UCSD-AML1 (cell line): ENCODE measurements around the gene PCCA.
"Not testable (repeated sequence)": the region's sequence is repeated elsewhere in the genome, so short reads cannot be mapped to it uniquely, and the experiment has no call there.

ENCODE experiments used
- DNase-seq: peaks from one replicate; lab custom pipeline; 2025; ENCODE audit not compliant: unreplicated experiment; lab: John Stamatoyannopoulos, UW

Gene PCCA

DNA sequence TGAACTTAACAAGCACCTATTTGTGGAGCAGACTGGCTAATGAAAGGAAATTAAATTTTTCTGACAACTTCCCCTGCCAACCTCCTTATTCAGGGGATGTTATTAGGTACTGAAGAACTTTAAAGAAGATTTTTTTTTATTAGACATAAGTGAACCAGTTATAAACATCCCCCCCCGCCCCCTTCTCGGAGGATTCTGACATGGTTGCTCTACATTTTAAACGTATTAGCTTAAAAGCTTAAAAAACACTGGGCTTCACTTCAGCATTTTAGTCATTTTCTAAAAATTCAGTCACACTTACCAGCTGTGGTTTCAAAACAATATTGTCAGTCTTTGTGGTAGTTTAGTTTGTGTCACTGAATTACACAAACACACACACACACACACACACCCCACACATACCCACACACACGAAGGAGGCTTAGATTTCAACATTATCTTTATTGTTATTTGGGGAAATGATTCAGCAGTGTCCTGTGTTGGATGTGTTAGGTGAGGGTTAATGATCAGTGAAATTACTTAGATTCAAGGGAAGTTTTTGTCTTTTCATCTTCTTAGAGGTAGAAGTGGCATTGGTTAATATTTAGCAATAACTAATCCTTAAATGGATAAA lies 145.7 kb downstream of the PCCA start:
- no peak for DNase-seq

DNA sequence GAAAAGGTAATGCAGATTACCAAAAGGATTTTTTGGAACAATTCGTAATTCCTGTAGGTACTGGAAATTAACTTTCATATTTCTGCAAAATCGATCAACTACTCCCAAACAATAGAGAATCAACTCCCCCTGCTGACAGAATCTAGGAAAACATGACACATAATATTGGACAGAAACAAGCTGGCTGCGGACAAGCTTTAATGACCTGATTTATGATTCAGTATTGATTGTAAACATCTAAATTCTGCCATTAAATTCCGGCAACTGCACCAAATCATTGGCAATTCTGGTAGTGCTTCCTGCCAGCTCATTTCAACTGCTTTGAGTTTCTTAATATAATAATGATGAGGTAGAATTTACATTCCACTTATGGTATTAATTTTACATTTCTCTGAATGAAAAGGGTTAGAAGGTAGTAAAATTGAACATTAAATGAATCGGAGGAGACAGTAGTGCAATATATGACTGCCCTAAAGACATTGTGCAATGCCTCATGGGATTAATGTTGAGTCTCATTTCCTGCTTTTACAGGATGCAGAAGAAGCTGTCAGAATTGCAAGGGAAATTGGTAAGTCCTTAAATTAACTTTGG lies 146.5 kb downstream of the PCCA start:
- no peak for DNase-seq

DNA sequence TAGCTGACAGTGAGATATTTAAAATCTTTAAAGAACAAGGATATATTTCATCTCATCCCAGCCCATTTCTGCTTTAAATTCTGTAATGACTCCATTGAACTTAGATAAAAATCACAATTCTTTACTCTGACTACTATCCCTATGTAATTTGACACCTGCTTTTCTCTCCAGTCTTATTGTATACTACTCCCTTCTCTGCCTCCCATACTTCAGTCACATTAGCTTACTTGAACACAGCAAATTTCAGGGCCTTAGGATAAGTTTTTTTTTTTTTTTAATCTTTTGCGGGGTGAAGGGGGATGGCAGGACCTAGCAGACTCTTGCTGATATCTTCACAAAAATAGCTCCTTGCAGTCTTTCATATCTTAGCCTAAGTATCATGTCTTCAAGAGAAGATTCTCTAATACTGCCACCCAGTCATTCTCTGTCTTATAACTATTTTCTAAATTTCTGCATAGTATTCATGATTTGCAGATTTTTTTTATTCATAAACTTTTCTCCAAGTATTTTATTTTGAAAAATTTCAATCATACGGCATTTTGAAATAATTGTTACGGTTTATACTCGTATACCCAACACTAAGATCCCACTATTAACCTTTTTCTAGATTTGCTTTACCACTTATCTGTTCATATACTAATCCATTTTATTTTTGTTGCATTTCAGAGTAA lies 151.4 kb downstream of the PCCA start:
- no peak for DNase-seq

DNA sequence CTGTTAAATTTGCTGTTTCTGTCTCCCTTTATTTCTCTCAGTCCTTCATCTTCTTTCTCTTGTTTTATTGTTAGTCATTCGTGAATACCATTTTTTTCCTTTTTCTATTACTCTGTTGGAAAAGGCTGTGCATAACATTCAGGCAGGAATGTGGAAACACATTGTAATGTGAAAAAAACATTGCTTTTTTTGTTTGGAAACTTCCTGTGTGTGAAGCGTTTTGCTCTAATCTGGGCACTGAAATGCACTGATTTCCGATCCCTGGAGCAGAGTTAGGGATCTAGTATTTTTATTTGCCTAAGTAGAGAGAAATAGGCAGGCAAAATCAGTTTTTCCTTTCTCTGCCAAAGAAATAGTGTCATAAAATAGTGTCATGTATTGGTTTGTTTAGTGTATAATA lies 155.5 kb downstream of the PCCA start:
- DNase-seq, result no peak

DNA sequence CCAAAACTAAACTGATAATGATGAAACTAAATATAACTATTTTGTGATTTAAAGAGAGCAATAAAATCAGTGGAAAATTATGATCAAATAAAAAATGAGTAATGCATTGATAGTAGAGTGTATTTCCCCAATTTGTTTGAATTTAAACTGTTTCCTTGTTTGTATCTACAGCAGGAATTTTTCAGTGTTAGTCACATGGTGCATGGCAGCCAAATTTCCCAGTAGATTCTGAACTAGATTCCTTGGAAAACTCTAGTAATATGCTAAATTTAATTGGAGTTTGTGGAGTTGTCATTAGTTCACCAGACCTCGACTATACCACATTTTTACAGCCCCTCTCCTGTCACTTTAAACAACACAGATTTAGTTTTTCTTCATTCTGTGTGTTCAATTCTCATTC lies 156.2 kb downstream of the PCCA start:
- no peak for DNase-seq

DNA sequence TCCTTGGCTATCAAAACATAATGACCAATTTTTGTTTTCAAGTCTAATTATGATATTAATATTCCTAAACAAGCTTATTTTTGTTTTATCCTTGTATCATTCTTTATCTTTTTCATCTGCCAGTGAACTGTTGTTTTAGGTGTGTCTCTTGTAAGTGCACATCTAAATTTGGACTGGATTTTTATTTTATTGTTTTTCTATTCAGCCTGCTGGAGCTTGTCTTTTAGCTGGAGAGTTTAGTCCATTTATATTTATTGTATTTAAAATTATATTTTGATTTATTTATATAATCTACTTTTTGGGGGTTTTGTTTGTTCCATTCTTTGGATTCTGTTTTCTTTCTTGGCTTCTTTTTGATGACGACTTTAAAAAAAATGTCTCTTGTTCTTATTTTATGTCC lies 159.0 kb downstream of the PCCA start:
- no peak for DNase-seq

DNA sequence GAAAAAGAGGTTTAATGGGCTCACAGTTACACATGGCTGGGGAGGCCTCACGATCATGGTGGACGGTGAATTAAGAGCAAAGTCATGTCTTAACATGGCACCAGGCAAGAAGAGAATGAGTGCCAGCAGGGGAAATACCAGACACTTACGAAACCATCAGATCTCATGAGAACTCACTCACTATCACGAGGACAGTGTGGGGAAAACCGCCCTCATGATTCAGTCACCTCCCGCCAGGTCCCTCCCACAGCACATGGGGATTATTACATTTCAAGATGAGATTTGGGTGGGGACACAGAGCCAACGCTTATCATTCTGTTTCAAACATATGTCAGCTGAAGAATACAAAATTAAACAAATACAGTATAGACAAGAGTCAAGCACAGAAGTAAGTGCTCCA lies 165.1 kb downstream of the PCCA start:
- no peak for DNase-seq

DNA sequence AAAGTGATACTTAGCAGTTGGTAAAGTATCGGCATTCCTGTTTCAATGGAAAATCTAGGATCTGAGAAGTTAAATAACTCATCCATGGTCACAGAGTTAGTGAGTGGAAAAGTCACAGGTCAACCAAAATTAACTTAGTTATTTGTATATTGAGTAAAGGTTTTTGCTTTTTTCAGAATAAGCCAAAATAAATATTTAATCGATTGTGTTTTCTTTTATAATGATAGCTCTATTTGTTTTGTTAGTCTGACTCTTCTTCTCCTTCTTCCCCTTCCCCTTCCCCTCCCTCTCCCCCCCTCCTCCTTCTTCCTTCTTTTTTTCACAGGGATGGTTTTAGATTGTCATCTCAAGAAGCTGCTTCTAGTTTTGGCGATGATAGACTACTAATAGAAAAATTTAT lies 173.5 kb downstream of the PCCA start:
- DNase-seq, result no peak

DNA sequence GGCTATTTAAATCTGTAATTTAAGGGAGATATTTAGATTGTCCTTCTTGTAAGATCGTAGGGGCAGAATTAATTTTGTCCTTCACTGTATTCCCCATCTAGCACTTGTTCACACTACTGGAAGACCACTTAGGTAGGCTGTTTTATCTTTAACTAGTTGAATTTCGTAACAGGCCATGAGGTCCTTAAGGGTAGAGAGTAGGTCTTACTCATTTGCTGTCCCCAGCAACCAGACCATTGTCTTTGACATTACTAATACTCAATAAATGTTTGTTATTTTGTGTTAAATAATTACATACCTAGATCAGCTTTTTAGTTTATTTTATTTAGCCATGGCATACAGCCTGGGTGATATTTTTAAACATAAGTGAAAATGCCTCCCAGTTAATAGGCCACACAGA lies 177.1 kb downstream of the PCCA start:
- no peak for DNase-seq

DNA sequence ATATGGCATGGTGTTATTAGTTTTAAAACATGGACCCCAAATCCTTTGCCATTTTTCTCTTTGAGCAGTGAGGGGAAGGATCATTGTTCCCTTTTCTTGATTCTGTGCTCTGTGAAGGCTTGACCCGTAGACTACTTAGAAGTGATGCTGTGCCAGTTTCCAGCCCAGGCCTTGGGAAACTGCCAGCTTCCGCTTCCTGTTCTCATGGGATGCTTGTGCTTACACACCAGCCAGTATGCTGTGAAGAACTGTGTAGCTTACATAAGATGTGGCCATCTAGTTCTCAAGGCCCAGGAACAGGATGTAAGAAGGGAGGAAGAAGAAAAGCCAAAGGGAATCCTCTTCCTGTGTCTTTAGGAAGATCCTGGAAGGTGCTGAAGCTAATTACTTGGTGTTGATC lies 180.9 kb downstream of the PCCA start:
- DNase-seq, result no peak

DNA sequence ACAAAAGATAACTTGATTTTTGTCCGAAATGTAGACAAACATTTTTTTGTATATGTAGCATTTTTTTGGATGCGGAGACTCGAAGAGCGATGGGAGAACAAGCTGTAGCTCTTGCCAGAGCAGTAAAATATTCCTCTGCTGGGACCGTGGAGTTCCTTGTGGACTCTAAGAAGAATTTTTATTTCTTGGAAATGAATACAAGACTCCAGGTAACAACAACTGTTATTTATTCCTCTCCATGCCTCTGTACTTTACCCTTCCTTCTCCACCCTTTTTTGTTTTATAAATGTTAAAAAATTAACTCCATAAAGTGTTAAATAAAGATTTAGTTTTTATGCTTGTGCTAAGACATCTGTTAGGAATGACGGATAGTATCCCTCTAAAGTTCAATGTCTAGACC lies 184.2 kb downstream of the PCCA start:
- DNase-seq, result no peak

DNA sequence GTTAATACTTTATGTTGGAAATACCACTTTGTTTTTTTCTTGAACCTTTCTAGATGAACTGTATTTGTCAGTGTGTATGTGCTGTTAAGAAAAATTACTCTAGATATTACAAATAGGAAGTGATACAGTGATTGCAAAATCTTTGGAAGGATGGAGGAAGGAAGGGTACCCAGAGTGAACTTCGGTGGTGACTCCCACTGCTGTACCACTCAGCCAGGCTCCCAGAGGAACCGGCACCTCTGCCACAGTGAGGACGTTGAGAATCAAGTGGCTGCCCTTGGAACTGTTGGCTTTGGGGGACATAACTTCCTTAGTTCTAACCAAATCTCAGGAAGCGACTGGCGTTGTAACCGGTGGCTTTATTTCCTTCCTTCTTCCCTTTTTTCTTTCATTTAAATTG lies 184.7 kb downstream of the PCCA start:
- peak; percentile 38 for DNase-seq

DNA sequence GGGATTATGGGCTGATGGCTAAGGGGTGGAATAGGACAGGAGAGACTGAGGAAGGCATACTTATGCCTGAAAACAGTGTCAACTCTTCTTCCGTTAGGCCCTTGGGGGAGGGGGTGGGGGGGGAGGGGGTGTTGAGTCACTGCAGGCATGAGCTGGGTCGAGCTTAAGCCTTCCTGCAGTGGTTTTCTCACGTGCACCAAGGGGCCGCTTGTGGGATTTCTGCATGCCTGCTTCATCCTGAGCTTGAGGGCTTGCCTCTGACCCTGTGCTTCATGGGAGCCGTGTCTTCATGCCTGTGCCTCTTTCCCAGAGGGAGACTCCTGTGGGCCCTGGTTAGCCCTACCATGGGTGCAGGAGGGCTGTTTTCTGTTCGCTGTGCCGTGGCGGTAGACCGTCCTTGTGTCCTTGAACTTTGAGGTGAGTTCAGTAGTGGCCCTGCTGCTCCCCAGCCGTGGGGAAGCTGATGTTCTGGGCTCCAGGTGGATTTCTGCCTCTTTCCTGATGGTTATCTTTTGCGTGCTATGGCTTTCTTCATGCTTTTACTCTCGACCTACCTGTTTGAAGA lies 186.1 kb downstream of the PCCA start:
- peak; percentile 48 for DNase-seq

DNA sequence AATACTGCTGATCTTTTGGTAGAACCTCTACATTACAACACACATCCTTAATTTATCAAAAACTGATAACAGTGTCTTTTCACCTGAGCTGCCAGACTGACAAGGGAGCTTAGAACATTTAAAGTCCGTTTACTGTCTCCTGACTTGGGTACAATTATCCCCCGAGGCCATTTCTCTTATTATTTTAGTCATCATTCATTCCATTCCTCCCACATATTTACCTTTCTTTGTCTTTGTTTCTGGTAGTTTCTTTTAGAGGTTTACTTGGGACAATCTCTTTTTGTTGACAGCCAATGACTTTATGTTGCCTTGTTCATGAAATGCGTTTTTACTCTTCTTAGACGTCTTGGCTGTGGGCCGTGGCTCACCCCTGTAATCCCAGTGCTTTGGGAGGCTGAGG lies 186.9 kb downstream of the PCCA start:
- no peak for DNase-seq

DNA sequence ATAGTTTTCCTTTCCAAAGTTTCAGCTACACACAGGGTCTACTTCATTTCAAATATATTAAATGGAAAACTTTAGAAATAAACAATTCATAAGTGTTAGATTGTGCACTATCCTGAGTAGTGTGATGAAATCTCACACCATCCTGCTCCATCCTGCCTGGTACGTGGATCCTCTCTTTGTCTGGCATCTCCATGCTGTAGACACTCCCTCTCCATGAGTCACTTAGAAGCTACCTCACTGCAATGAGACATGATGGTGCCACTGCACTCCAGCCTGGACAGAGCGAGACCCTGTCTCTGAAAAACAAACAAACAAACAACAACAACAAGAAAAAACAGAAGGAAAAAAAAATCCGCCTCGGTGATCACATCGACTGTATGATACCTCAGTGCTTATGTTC lies 191.8 kb downstream of the PCCA start:
- DNase-seq, result no peak

DNA sequence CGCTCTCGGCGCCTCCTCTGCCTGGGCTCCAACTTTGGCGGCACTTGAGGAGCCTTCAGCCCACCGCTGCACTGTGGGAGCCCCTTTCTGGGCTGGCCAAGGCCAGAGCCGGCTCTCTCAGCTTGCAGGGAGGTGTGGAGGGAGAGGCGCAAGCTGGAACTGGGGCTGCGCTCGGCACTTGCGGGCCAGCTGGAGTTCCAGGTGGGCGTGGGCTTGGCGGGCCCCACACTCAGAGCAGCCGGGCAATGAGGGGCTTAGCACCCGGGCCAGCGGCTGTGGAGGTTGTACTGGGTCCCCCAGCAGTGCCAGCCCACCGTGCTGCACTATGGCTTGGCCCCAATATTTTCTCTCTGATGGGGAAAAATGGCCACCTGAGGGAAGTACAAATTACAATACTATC lies 193.4 kb downstream of the PCCA start:
- DNase-seq, result not testable (repeated sequence)

DNA sequence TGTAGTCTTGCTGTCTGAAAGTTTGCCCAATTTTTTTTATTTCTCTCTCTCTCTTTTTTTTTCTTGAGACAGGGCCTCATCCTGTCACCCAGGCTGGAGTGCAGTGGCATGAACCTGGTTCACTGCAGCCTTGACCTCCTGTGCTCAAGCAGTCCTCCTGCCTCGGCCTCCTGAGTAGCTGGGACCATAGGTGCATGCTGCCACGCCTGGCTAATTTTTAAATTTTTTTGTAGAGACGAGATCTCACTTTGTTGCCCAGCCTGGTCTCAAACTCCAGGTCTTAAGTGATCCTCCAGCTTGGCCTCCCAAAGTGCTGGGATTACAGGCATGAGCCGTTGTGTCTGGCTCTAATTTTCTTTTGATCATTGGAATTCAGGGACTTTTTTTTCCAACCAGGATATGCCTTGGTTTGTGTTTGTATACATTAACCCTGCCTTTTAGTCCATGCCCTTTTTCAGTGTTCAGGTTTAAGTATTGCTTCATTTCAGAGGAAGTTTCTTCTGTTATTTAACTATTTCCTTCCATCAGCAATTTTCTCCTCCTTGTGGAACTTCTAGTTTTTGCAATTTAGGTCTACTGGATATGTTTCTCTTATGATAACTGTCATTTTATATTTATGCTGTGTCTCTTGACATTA lies 201.4 kb downstream of the PCCA start:
- DNase-seq, result no peak

DNA sequence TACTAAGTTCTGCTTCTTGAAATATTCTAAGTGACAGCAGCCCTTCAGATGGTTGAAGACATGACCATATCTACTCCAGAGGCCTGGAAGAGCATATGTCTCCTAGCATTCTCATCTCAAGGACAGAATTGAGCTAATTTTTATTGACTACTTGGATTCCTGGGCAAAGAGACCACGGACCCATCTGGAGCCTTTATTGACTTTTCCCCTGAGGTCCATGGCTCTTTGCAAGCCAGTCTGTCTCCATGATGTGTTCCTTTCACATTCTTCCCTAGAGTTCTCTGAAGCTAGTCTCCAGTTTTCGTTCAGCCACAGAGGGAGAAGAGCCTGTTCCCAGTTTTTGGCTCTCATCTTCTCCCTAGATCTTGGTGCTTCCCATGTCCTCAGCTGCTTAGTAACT lies 202.7 kb downstream of the PCCA start:
- no peak for DNase-seq

DNA sequence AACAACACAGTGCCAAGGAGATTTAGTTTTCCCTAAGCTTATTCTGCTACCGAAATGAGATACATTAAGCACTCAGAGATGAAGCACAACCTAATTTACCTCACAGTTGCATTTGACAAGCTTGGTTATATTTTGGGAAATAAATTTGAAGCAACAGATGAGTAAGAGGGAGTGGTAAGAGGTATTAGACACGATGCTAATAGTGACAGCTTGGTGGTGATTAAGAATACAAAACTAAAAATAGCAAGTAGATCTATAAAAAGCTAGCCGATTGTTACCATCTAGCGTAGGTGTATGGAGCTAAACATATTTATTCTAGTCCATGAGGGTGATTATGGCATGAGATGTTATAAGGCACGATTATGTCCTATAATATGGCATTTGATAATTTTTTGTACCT lies 208.5 kb downstream of the PCCA start:
- DNase-seq, result no peak

DNA sequence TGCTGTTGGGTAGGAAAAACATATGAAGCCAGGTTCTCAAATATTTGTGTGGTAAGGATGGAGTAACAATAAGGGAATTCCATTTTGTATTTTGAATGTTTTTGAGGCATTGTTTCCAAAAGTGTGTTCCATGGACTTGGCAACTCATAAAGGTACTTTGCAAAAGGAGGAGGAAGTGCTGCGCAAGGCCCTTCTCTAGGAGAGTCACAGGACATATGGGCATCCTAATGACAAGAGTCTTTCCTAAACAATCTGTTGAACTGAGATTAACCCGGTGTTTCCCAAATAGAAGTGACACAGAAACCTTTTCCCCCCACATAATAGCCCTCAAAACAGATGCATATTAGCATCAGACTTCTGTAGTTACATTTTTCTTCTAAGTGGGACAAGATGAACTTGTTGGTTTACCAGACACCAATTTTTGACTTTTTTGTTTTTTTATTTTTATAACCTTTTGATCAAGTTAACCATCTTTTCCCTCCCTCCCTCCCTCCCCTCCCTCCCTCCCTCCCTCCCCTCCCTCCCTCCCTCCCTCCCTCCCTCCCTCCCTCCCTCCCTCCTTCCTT lies 209.3 kb downstream of the PCCA start:
- no peak for DNase-seq

DNA sequence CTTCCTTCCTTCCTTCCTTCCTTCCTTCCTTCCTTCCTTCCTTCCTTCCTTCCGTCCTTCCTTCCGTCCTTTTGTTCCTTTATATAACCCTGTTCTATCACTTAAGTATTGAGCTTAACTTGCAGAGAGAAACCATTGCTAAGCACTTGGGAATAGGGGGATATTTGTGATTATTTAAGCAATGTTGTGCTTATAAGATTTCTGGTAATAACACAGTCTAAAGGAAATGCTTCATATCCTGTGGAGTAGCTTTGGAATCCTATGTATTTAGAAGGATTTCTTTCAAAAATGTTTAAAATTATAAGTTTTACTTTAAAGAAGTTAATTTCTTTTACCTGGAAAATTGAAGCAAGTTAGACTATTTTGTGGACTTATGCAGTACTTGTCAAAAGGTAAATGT lies 209.8 kb downstream of the PCCA start:
- no peak for DNase-seq

DNA sequence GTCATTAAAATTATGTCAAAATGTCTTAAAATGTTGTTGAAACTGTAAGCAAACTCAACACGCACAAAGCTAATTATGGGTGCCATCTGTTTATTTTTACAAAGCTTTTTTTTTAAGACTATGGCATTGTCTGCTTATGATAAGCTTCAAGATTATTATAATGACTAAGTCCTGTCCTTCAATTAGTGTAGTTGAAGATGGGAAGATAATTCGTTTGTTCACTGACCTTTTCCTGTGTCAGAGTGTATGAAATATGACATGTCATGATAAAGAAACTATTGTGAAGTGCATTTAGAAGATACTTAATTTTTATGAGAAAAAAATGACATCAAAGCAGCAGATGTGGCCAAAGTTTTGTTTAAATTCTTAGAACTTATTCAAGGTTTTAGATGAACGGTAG lies 211.3 kb downstream of the PCCA start:
- DNase-seq, result no peak
